ENCODE measurements around the gene HLA-A.

Gene HLA-A

GRCh38 chr6:29984992-29985391 is 42.7 kb downstream of the HLA-A start:
- DNase-seq (ENCODE audit: low read depth in 2 of 3, low spot score in 2 of 3) = no peak

- no peak for DNase-seq (ENCODE audit: low read depth in 2 of 3, low spot score in 2 of 3)
Measured at GRCh38 chr6:29986179-29986781, 43.9 kb downstream of the HLA-A start.

- DNase-seq (ENCODE audit: low read depth in 2 of 3, low spot score in 2 of 3) = no peak
Measured at GRCh38 chr6:29989211-29989610, 46.9 kb downstream of the HLA-A start.

GRCh38 chr6:29990931-29991330 is 48.6 kb downstream of the HLA-A start:
- no peak for DNase-seq (ENCODE audit: low read depth in 2 of 3, low spot score in 2 of 3)

GRCh38 chr6:29992807-29993206 is 50.5 kb downstream of the HLA-A start:
- DNase-seq (ENCODE audit: low read depth in 2 of 3, low spot score in 2 of 3) = no peak

- no peak for DNase-seq (ENCODE audit: low read depth in 2 of 3, low spot score in 2 of 3)
Measured at GRCh38 chr6:29994826-29995225, 52.5 kb downstream of the HLA-A start.

GRCh38 chr6:29995340-29995777 is 53.0 kb downstream of the HLA-A start:
- no peak for DNase-seq (ENCODE audit: low read depth in 2 of 3, low spot score in 2 of 3)
